K562 (cell line): ENCODE results near the gene BAHD1. TPM values are rescaled to one million over a fixed set of nuclear protein-coding genes. Genes with fewer than 3 reads are reported as not detected.
A peak's percentile ranks its signal among the peaks of the same experiment; 100 is the strongest.

Experiments used
- AFF4 ChIP-seq: sonication (generic); formaldehyde crosslinking; IDR thresholded peaks from 2 replicates; pipeline ENCODE4 v1.8.0; 2023; ENCODE audit warnings: mild to moderate bottlenecking, missing genetic modification reagents
- CBX8 ChIP-seq: fragments of 200-600 bp; sonication (generic); IDR thresholded peaks from 2 replicates; pipeline ENCODE4 v1.6.1; 2012; ENCODE audit warnings: borderline replicate concordance, mixed run types, low read depth, mild to moderate bottlenecking, moderate library complexity, mixed read lengths, low read length, control low read depth, inconsistent platforms; ENCODE audit not compliant: poor library complexity, severe bottlenecking; ENCODE audit errors: extremely low read depth
- HNRNPLL ChIP-seq: fragments of 200-400 bp; formaldehyde crosslinking; IDR thresholded peaks from 2 replicates; pipeline ENCODE4 v1.6.1; 2017; ENCODE audit warnings: low read length, low read depth, mild to moderate bottlenecking; ENCODE audit not compliant: poor library complexity, severe bottlenecking
- JUN ChIP-seq, 2 experiments: sonication (generic) in 1 of 2; formaldehyde crosslinking in 1 of 2; IDR thresholded peaks; 2 replicates each; pipeline versions ENCODE4 v1.6.1 to v1.8.0; 2012 to 2022; ENCODE audit warnings: borderline replicate concordance in 2 of 2, mild to moderate bottlenecking in 2 of 2, improper control_type of control experiment in 1 of 2, low read depth in 1 of 2, low read length in 1 of 2, missing genetic modification reagents in 1 of 2
- KDM5B ChIP-seq: fragments of 200-600 bp; sonication (generic); IDR thresholded peaks from 2 replicates; pipeline ENCODE4 v1.6.1; 2012; ENCODE audit warnings: low read depth, mild to moderate bottlenecking, moderate library complexity, low read length, control low read depth, inconsistent platforms; ENCODE audit not compliant: insufficient replicate concordance
- RBBP5 ChIP-seq: fragments of 200-600 bp; sonication (generic); IDR thresholded peaks from 2 replicates; pipeline ENCODE4 v1.6.1; 2012; ENCODE audit warnings: borderline replicate concordance, mild to moderate bottlenecking, low read length, control low read depth, inconsistent platforms; ENCODE audit not compliant: insufficient read depth, poor library complexity, severe bottlenecking
- SOX6 ChIP-seq: fragments of 450-650 bp; IDR thresholded peaks from 2 replicates; pipeline ENCODE4 v1.6.1; 2014; ENCODE audit warnings: mild to moderate bottlenecking
- UBTF ChIP-seq, 2 experiments: IDR thresholded peaks; 2 replicates each; pipeline ENCODE4 v1.6.1; 2012; ENCODE audit warnings: improper control_type of control experiment in 2 of 2, low read depth in 2 of 2, low read length in 2 of 2, borderline replicate concordance in 1 of 2
- ZC3H4 ChIP-seq: sonication (generic); formaldehyde crosslinking; IDR thresholded peaks from 2 replicates; pipeline ENCODE4 v1.9.0; 2021; ENCODE audit warnings: missing genetic modification reagents, borderline replicate concordance
- ZFP91 ChIP-seq: sonication (generic); formaldehyde crosslinking; IDR thresholded peaks from 2 replicates; pipeline ENCODE4 v1.8.0; 2022; ENCODE audit warnings: mild to moderate bottlenecking, missing genetic modification reagents
- ZKSCAN8 ChIP-seq: fragments of 200-800 bp; sonication (Bioruptor generic); IDR thresholded peaks from 2 replicates; pipeline ENCODE4 v1.6.1; 2016; ENCODE audit warnings: missing genetic modification characterization, missing compliant biosample characterization
- ZNF354B ChIP-seq: fragments of 250-450 bp; sonication (Bioruptor Pico); IDR thresholded peaks from 2 replicates; pipeline ENCODE4 v1.4.0; 2020
- ZNF436 ChIP-seq: fragments of 250-450, 450-650 bp; sonication (Bioruptor Pico); formaldehyde crosslinking; IDR thresholded peaks from 2 replicates; pipeline ENCODE4 v1.7.0; 2020; ENCODE audit warnings: mild to moderate bottlenecking
- ZNF644 ChIP-seq: fragments of 200-800 bp; sonication (Bioruptor generic); IDR thresholded peaks from 2 replicates; pipeline ENCODE4 v1.6.1; 2016; ENCODE audit warnings: low read depth, missing genetic modification characterization, missing compliant biosample characterization
- polyA plus RNA-seq, 8 experiments: library from polyadenylated mRNA; depleted of rRNA in 4 of 8; stranded (reverse) in 5 of 8; unstranded in 3 of 8; fragments of >200 nt; fragmentation: Nextera tagmentation in 2 of 8; fragmentation: Illumina TruSeq in 1 of 8; extraction: Ambion mirVana in 2 of 8; extraction: Trizol in 1 of 8; gene quantifications; 2 replicates each; pipeline versions ENCODE4 v1.2.1 to v1.2.3, GENCODE V29; 2011 to 2014; ENCODE audit warnings: inconsistent platforms in 1 of 8, missing spikeins in 1 of 8
- total RNA-seq, 7 experiments: library from RNA; depleted of rRNA in 6 of 7; stranded (reverse); fragments of >200 nt in 6 of 7; fragmentation: Illumina TruSeq in 2 of 7; extraction: Trizol in 2 of 7; gene quantifications; 2 replicates each; pipeline versions ENCODE4 v1.2.1 to v1.2.3, GENCODE V29; 2011 to 2021; ENCODE audit warnings: low replicate concordance in 1 of 7

BAHD1 gene
- total and polyA plus RNA-seq, 9 of the 15 experiments (the other 6 are each of a cell fraction or from before 2014, with no cell fraction given) = 0.55 to 38.5 (median 11.5) TPM

GRCh38 chr15:40471808-40472150, 31.0 kb downstream of the BAHD1 start (continued):
- no peak for TF ChIP-seq ZFP91 (CRISPR knock-in tag)
- TF ChIP-seq CBX8 = no peak
- TF ChIP-seq RBBP5 = peak; percentile 62
- TF ChIP-seq ZKSCAN8 (CRISPR knock-in tag) = no peak
- TF ChIP-seq UBTF (IDR thresholded peaks at IDR 0.05; ENCODE audit: borderline replicate concordance in 1 of 2, low read depth in 2 of 2, low read length in 2 of 2) = 0 out of 4 replicates have a peak, but pooled peaks of 1 of the 2 experiments have one; percentile 2
- no peak for TF ChIP-seq AFF4 (CRISPR knock-in tag)
- no peak for TF ChIP-seq ZNF644 (tag)
- peak; percentile 2 for TF ChIP-seq HNRNPLL
- 0 out of 2 replicates have a peak, but pooled peaks have one; percentile 69 for TF ChIP-seq ZC3H4
- TF ChIP-seq SOX6 = no peak
- no peak for TF ChIP-seq JUN (IDR thresholded peaks at IDR 0.05; ENCODE audit: borderline replicate concordance, low read depth, low read length)
- no peak for TF ChIP-seq JUN (CRISPR knock-in tag; IDR thresholded peaks at IDR 0.05; ENCODE audit: borderline replicate concordance)
- no peak for TF ChIP-seq ZNF354B (CRISPR knock-in tag)
- peak; percentile 4 for TF ChIP-seq KDM5B
- TF ChIP-seq ZNF436 = no peak
